SK-N-SH treated with all-trans-retinoic acid at 6 μM for 48 hours (cell line): Measurements from ENCODE around the gene GPHN.

ENCODE experiments used
- ARNTL ChIP-seq: fragments of 450-650 bp; formaldehyde crosslinking; IDR thresholded peaks from 2 replicates; pipeline ENCODE4 v1.5.0; 2020; ENCODE audit warnings: low read depth, mild to moderate bottlenecking, moderate library complexity, borderline replicate concordance
- ISL1 ChIP-seq: fragments of 250-450 bp; sonication (Bioruptor Pico); IDR thresholded peaks from 2 replicates; pipeline ENCODE4 v2.1.2; 2022; ENCODE audit warnings: mild to moderate bottlenecking, moderate library complexity
- OSR1 ChIP-seq: fragments of 250-450 bp; sonication (Bioruptor Pico); IDR thresholded peaks from 2 replicates; pipeline ENCODE4 v1.8.0; 2022; ENCODE audit warnings: moderate library complexity, mild to moderate bottlenecking, inconsistent platforms
- PATZ1 ChIP-seq: fragments of 250-450 bp; sonication (Bioruptor Pico); IDR thresholded peaks from 2 replicates; pipeline ENCODE4 v1.8.0; 2020; ENCODE audit warnings: mild to moderate bottlenecking, moderate library complexity, borderline replicate concordance
- POU6F1 ChIP-seq: fragments of 250-450 bp; sonication (Bioruptor Pico); IDR thresholded peaks from 2 replicates; pipeline ENCODE4 v1.8.0; 2021; ENCODE audit warnings: low read depth, mild to moderate bottlenecking, moderate library complexity, borderline replicate concordance
- PPARA ChIP-seq: fragments of 250-450 bp; sonication (Bioruptor Pico); IDR thresholded peaks from 2 replicates; pipeline ENCODE4 v1.5.0; 2020; ENCODE audit warnings: mild to moderate bottlenecking, borderline replicate concordance
- RARB ChIP-seq: fragments of 250-450 bp; sonication (Bioruptor Pico); IDR thresholded peaks from 2 replicates; pipeline ENCODE4 v1.8.0; 2021; ENCODE audit warnings: mild to moderate bottlenecking, moderate library complexity
- TOX ChIP-seq: fragments of 250-450 bp; sonication (Bioruptor Pico); IDR thresholded peaks from 2 replicates; pipeline ENCODE4 v1.8.0; 2021; ENCODE audit warnings: mild to moderate bottlenecking, moderate library complexity, borderline replicate concordance
- ZC3H10 ChIP-seq: fragments of 250-450 bp; sonication (Bioruptor Pico); IDR thresholded peaks from 2 replicates; pipeline ENCODE4 v1.5.1; 2021; ENCODE audit warnings: mild to moderate bottlenecking, moderate library complexity
- ZNF70 ChIP-seq: fragments of 450-650 bp; formaldehyde crosslinking; IDR thresholded peaks from 2 replicates; pipeline ENCODE4 v1.5.0; 2020; ENCODE audit warnings: mild to moderate bottlenecking, moderate library complexity

- no peak for TF ChIP-seq ISL1
- no peak for TF ChIP-seq PPARA (CRISPR knock-in tag)
- TF ChIP-seq POU6F1 (CRISPR knock-in tag) = no peak
- no peak for TF ChIP-seq OSR1
- TF ChIP-seq PATZ1 (CRISPR knock-in tag) = no peak
- no peak for TF ChIP-seq ZC3H10 (CRISPR knock-in tag)
- TF ChIP-seq TOX (CRISPR knock-in tag) = no peak
- TF ChIP-seq ARNTL (CRISPR knock-in tag) = no peak
- TF ChIP-seq RARB = no peak
- no peak for TF ChIP-seq ZNF70 (CRISPR knock-in tag)
These were observed 551.6 kb downstream of the GPHN start for GRCh38 chr14:67059596-67059995.
